ENCODE measurements around the gene UBASH3B.

- TF ChIP-seq CTCF (IDR thresholded peaks at IDR 0.05; ENCODE audit: low read length) = no peak
- no peak for TF ChIP-seq EZH2 (optimal IDR thresholded peaks at IDR 0.05; ENCODE audit: low read depth, low read length)
Measured at GRCh38 chr11:122816761-122817520, 161.4 kb downstream of the UBASH3B start.

Measured in MM.1S (cell line).